Activated T-cell treated with anti-CD3 and anti-CD28 coated beads, Interleukin-2, amount 50 U/mL, for 72 hours (primary cell): Measurements from ENCODE around the gene NEURL1B. TPM values are rescaled to one million over a fixed set of nuclear protein-coding genes. Genes with fewer than 3 reads are reported as not detected.
"Not testable (repeated sequence)": the region's sequence is repeated elsewhere in the genome, so short reads cannot be mapped to it uniquely, and the experiment has no call there.

Experiments
- ATAC-seq, 2 donors: fragments of 150-1000 bp; cut with Tn5 transposase; replicated peaks in 1 of 2; 2 replicates each; pipeline ENCODE4 v1.10.0; 2021; ENCODE audit warnings: moderate library complexity in 2 of 2, mild to moderate bottlenecking in 1 of 2
- DNase-seq, 2 donors: peaks; one replicate each; pipeline ENCODE4 v3.0.0; 2021 to 2022; ENCODE audit warnings: mixed read lengths in 1 of 2
- H3K27ac Mint-ChIP-seq: one replicate; pipeline ENCODE4 v1.8.0; 2022; ENCODE audit warnings: mild to moderate bottlenecking, moderate library complexity, mixed read lengths
- H3K27me3 Mint-ChIP-seq: one replicate; pipeline ENCODE4 v1.8.0; 2022; ENCODE audit warnings: low read depth, mixed read lengths
- H3K36me3 Mint-ChIP-seq, 2 donors: one replicate each; pipeline ENCODE4 v1.8.0; 2022; ENCODE audit warnings: mixed read lengths in 2 of 2, mild to moderate bottlenecking in 1 of 2; ENCODE audit not compliant: insufficient read depth in 2 of 2
- H3K4me1 Mint-ChIP-seq: one replicate; pipeline ENCODE4 v1.8.0; 2022; ENCODE audit warnings: low read depth, mixed read lengths
- H3K4me3 Mint-ChIP-seq, 2 donors: one replicate each; pipeline ENCODE4 v1.8.0; 2022; ENCODE audit warnings: mild to moderate bottlenecking in 2 of 2, mixed read lengths in 2 of 2, moderate library complexity in 2 of 2
- H3K9me3 Mint-ChIP-seq, 2 donors: one replicate each; pipeline ENCODE4 v1.8.0; 2022; ENCODE audit warnings: mixed read lengths in 2 of 2
- total RNA-seq, 2 donors: library from RNA; stranded (reverse); gene quantifications; one replicate each; pipeline ENCODE4 v1.2.3, GENCODE V29; 2022

Gene NEURL1B
- total RNA-seq, 2 donors from 2014 or later: 0.29 to 0.63 TPM

DNA sequence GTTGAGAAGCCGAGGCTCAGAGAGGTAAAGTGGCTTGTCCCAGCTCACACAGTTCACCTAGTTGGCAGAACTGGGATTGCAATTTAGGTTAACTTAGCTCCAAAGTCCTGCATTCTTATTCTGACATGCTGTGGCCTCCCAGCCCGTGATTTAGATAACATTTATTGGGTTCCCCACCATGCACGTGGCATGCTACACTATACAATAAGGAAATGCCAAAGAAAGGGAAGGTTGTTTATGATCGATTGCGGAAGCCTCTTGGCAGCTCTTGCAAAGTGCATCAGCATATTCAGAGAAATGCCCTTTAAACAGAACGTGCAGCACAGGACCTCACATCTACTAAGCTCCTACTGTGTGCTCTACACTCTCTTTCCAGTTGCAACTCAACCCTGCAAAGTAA, 3.2 kb downstream of the NEURL1B start:
- Mint-ChIP-seq H3K27ac (no peak overlapping the region), H3K36me3 (no peaks in the 10 kb centered on the region), H3K4me3 (no peak overlapping the region), H3K27me3 (peaks cover 41% of the 10 kb centered on the region), H3K4me1 (peaks cover 5% of the 10 kb centered on the region), H3K9me3 (no peaks in the 10 kb centered on the region)
- DNase-seq (no peak), ATAC-seq (no peak)

DNA sequence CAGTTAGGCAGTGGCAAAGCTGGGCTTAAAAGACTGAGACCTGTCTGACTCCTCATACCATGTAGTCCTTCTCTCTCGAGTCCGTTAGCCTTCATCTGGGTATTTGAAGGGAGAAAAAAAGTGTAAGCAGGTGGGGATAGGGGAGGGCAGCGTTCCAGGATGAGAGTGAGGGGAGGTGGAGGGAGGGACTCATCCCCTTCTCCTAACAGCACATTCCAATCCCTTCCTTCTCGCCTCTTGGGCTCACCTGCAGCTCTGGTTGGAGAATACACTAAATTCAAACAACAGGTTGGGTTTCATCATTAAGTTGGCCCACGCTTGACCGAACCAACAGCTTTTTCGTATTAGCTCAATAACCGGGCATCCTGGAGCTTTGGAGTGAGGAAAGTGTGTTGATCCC, 3.6 kb downstream of the NEURL1B start:
- Mint-ChIP-seq H3K4me1 (peaks cover 5% of the 10 kb centered on the region), H3K4me3 (no peak overlapping the region), H3K27ac (no peak overlapping the region), H3K36me3 (no peaks in the 10 kb centered on the region), H3K27me3 (peaks cover 36% of the 10 kb centered on the region), H3K9me3 (no peaks in the 10 kb centered on the region)
- ATAC-seq (no peak), DNase-seq (no peak)

DNA sequence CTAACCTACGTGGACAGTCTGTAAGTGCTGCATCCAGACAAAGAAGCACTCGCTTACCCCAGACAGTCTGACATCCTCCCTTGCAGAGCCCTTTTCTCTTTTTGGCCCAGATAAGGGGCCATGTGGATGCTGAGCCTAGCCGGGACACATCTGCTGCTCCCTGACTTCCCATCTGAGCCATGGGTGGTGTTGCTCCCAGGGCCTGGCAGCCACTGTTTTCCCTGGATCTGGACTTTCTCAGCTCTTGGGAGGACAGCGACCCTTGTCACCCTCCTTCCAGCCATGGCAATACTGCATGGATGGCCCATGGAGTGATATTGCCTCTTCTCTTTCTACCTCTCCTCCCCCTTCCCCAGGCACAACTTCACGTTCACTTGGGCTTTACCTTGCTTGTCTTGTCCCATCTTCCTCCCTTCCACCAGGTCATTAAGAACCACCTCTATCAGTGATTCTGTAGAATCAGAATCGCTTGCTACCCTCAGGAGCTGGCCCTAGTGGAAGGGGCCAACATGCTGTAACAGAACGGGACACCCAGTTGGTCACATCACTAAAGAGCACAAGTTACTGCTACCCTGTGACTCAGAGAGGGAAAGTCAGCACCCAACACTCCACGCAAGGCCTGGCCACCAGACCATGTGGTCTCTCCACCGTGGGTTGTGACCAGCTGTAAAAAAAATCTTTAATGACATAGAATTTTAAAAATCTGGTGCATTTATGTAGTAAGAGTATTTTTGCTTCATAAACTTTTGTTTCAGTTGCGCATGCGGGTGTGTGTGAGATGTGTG, 4.4 kb downstream of the NEURL1B start:
- Mint-ChIP-seq H3K9me3 (no peaks in the 10 kb centered on the region), H3K4me3 (no peak overlapping the region), H3K4me1 (peaks cover 2% of the 10 kb centered on the region), H3K27me3 (peaks cover 29% of the 10 kb centered on the region), H3K27ac (no peak overlapping the region), H3K36me3 (no peaks in the 10 kb centered on the region)
- DNase-seq: no peak
- no peak for ATAC-seq

DNA sequence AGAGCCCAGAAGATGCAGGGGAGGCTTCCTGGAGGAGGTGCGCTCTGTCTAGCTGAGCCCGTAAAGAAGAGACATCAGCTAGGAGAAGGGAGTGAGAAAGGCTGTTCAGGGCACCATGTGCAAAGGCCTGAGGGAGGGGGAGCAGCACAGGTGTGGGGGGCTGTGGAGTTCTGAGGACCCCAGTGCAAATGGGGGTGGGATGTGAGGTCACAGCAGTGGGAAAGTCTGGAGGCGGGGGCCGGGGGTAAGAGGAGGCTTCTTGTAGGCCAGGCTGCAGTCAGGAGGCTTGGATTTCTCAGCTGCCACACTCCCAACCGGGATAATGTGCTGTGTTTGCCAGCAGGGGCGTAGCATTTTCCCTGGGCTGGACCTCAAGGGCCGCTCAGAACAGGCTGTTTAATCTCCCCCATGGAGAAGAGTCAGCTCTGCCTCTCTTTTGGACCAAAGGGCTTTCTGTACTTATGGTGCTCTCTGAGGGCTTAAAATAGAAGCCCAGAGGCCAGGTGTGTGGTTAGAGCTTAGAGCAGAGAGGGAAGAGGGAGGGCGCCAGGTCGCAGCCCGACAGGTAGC, 5.7 kb downstream of the NEURL1B start:
- ATAC-seq (no peak), DNase-seq (no peak)
- Mint-ChIP-seq H3K9me3 (no peaks in the 10 kb centered on the region), H3K4me3 (no peak overlapping the region), H3K4me1 (no peaks in the 10 kb centered on the region), H3K27me3 (peaks cover 25% of the 10 kb centered on the region), H3K27ac (no peak overlapping the region), H3K36me3 (no peaks in the 10 kb centered on the region)

DNA sequence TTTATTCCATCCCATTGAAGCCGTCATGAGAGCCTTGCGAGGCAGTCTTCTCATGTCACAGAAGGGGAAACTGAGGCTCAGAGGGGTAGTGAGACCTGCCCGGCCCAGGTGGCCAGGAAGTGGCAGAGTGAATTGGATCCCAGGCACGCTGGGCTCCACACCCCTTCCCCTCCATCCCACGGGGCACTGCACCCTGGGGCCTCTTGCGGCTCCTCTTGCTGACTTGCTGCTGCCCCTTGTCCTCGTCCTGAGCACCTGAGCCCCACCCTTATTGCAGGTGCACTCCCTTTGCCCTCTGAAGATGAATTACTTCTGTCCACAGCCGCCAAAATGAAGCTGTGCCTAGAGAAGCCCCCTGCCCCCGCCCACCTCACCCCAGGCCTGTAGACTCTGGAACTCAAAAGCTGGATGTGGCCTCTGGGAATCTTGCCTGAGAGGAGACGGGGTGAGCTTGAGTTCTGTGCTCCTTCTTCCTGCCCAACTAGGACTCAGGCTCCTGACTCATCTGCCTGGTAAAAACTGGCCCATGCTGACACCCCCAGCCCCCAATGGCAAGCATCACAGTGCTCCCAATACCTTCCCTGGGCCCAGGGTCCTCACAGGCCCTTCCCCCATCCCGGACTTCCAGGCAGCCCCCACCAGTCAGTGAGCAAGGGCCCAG, 6.4 kb downstream of the NEURL1B start:
- DNase-seq: no peak
- Mint-ChIP-seq H3K27ac (no peak overlapping the region), H3K36me3 (no peaks in the 10 kb centered on the region), H3K4me3 (no peak overlapping the region), H3K27me3 (peaks cover 19% of the 10 kb centered on the region), H3K9me3 (no peaks in the 10 kb centered on the region), H3K4me1 (no peaks in the 10 kb centered on the region)
- ATAC-seq: no peak

DNA sequence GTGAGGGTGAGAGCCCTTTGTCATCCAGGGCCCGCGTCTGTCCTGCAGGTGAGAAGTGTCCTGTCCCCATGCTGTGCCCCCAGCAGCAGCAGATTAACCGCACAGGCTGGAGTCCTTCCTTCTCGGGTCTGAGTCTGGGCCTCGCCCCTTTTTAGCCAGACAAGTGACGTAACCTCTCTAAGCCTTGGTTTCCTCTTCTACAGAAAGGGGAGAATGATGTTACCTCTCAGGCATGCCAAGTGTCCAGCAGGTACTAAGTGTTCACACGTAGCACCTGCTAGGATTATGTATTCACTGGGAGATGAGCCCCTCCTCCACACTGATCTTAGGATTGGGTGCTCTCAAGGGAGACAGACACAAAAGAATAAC, 6.9 kb downstream of the NEURL1B start:
- DNase-seq: no peak
- no peaks in the 10 kb centered on the region for H3K9me3 Mint-ChIP-seq
- H3K4me3 Mint-ChIP-seq: no peak overlapping the region
- no peaks in the 10 kb centered on the region for H3K36me3 Mint-ChIP-seq
- peaks cover 14% of the 10 kb centered on the region for H3K27me3 Mint-ChIP-seq
- no peak for ATAC-seq
- H3K4me1 Mint-ChIP-seq: no peaks in the 10 kb centered on the region
- no peak overlapping the region for H3K27ac Mint-ChIP-seq

DNA sequence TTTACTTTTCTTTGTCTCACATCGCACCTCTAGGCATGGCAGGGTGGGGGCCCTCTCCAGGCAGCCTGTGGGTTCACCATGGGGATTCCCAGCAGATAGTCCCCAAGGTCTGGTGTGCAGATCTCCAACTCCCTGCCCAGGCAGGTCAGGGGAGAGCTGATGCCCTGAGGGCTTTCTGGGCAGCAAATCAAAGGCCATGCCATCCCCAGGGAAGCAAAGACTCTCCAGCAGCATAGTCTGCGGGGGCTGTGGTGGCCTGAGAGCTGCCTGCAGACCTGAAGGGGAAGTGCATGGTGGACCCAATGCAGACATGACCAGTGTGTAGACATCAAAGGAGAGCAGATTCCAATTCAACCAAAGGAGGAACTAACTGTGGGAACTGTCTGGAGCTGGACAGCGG, 7.7 kb downstream of the NEURL1B start:
- Mint-ChIP-seq H3K36me3 (no peaks in the 10 kb centered on the region), H3K4me1 (no peaks in the 10 kb centered on the region), H3K9me3 (no peaks in the 10 kb centered on the region), H3K4me3 (no peak overlapping the region), H3K27ac (no peak overlapping the region), H3K27me3 (peaks cover 6% of the 10 kb centered on the region)
- ATAC-seq (no peak), DNase-seq (no peak)

DNA sequence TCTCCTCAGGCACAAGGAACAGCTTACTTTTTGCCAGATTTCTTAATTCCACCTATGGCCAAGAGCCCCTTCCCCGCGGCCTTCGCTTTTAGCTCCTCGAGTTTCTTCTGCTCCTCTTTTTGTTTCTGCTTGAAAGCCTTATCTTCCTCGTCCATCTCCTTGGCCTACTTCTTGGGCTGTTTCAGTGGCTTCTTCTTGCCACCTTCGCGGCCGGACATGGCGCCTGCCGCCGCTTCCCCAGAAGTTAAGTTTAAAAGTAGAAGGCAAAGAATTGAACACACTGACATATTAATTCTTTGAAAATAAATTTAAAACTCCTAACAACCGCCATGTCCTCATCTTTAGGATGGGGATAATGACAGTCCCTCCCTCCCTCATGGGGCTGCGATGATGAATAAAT, 15.4 kb downstream of the NEURL1B start:
- not testable (repeated sequence) for H3K9me3 Mint-ChIP-seq, DNase-seq, H3K36me3 Mint-ChIP-seq, H3K27ac Mint-ChIP-seq, H3K4me3 Mint-ChIP-seq, ATAC-seq, H3K27me3 Mint-ChIP-seq, H3K4me1 Mint-ChIP-seq

DNA sequence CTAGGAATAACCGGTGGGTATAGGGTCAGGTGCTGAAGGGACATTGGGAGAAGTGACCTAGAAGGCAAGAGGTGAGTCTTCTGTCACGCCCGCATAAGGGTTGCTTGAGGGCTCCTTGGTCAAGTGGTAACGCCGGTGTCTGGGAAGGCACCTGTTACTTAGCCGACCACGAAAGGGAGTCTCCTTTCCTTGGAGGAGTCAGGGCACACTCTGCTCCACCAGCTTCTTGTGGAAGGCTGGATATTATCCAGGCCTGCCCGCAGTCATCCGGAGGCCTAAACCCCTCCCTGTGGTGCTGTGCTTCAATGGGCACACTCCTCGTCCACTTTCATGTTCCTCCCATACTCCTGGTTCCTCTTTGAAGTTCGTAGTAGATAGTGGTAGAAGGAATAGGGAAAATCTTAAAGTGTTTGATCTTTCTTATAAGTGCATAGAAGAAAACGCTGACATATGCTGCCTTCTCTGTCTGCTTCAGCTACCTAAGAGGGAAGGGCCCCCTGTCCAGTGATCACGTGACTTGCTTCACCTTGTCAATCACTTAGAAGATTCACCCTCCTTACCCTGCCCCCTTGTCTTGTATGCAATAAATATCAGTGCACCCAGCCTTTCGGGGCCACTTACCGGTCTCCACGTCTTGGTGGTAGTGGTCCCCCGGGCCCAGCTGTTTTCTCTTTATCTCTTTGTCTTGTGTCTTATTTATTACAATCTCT, 16.6 kb downstream of the NEURL1B start:
- not testable (repeated sequence) for H3K9me3 Mint-ChIP-seq, ATAC-seq, H3K27ac Mint-ChIP-seq, DNase-seq, H3K27me3 Mint-ChIP-seq, H3K36me3 Mint-ChIP-seq, H3K4me1 Mint-ChIP-seq, H3K4me3 Mint-ChIP-seq

DNA sequence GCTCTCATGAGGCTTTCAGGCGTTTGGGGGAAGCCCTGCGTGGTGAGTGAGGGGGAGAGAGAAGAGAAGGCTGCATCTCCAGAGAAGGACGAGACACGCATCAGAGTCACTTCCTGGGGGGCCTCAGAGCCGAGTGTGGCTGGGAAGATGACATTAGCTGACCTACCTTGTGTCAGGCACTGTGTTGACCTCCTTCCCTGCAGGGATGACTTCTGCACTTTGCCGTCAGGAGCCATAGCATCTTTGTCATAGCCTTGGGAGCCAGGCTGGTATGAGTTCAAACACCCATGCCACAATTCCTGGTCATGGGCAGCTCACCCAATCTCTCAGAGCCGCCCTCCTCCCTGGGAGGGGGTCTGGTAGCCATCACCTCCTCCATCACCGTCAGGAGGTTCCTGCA, 17.3 kb downstream of the NEURL1B start:
- Mint-ChIP-seq H3K27ac (no peak overlapping the region), H3K4me3 (no peak overlapping the region), H3K9me3 (peaks cover 5% of the 10 kb centered on the region in 2 donors), H3K4me1 (no peaks in the 10 kb centered on the region), H3K27me3 (no peaks in the 10 kb centered on the region), H3K36me3 (peaks cover 0 to 4% of the 10 kb centered on the region in 2 donors)
- DNase-seq: no peak
- ATAC-seq: no peak

DNA sequence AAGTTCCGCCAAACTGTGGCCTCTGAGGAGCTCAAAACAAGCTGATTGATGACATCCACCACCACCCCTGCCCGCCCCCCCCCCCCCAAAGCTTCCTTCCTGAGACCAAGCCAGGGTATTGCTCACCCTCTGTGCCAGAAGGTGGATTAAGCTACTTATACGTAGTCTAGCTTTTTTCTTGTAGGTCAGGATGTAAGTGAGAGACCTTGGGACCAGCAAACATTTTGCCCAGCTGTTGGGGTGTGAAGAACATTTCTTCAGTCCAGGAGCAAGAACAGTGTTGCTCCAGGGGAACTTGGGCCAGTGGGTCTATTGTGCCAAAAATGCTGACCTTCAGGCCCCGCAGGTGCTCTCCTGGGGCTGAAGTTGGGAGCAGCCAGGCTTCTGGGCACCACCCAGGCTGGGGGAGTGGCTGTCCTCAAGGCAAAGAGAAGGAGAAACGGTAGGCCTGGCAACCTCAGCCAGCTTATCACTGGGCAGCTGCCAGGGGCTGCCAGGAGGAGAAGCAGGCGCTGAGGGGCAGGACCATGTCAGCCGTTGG, 18.0 kb downstream of the NEURL1B start:
- Mint-ChIP-seq H3K27me3 (no peaks in the 10 kb centered on the region), H3K27ac (no peak overlapping the region), H3K36me3 (peaks cover 0 to 4% of the 10 kb centered on the region in 2 donors), H3K4me1 (no peaks in the 10 kb centered on the region), H3K4me3 (no peak overlapping the region), H3K9me3 (peaks cover 5% of the 10 kb centered on the region in 2 donors)
- DNase-seq: no peak
- ATAC-seq: no peak

DNA sequence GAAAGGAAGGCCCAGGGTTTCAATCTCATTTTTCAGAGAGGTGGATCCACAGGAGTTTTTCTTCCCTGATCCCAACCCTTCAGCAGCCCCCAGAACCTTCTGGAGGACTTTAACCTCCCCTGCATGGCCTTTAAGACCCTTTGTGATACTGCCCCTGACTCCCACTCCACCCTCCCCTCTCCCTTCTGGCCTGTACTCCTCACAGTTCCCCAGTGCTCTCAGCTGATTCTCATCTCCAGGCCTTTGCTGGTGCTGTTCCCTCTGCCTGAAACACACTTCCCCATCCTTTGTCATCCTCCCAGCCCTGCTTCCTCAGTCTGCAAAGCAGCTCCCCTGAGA, 18.5 kb downstream of the NEURL1B start:
- peaks cover 0 to 4% of the 10 kb centered on the region in 2 donors for H3K36me3 Mint-ChIP-seq

More for the DNA sequence above, 18.5 kb downstream of the NEURL1B start:
- Mint-ChIP-seq H3K27me3 (no peaks in the 10 kb centered on the region), H3K4me1 (no peaks in the 10 kb centered on the region), H3K4me3 (no peak overlapping the region), H3K9me3 (peaks cover 5% of the 10 kb centered on the region in 2 donors), H3K27ac (no peak overlapping the region)
- no peak for ATAC-seq
- no peak for DNase-seq
